ENCODE data around the gene RINL.

RINL gene, protein sequence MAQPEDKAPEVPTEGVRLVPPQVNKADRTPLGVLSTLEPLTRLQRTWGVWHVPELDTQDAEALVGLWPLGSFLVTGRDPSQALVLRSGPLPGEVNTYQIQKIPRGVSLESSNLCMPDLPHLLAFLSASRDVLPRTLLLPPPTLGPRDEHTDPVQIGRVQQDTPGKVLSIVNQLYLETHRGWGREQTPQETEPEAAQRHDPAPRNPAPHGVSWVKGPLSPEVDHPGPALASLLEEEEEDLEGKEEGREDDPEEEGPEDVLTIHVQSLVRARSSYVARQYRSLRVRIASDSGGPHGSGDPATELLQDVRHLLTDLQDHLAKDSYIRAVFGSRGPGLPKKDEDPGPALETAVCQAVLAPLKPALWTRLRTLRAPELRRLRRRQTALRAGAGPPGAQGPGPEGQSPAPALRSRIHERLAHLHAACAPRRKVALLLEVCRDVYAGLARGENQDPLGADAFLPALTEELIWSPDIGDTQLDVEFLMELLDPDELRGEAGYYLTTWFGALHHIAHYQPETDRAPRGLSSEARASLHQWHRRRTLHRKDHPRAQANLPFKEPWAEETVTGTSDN

DNA sequence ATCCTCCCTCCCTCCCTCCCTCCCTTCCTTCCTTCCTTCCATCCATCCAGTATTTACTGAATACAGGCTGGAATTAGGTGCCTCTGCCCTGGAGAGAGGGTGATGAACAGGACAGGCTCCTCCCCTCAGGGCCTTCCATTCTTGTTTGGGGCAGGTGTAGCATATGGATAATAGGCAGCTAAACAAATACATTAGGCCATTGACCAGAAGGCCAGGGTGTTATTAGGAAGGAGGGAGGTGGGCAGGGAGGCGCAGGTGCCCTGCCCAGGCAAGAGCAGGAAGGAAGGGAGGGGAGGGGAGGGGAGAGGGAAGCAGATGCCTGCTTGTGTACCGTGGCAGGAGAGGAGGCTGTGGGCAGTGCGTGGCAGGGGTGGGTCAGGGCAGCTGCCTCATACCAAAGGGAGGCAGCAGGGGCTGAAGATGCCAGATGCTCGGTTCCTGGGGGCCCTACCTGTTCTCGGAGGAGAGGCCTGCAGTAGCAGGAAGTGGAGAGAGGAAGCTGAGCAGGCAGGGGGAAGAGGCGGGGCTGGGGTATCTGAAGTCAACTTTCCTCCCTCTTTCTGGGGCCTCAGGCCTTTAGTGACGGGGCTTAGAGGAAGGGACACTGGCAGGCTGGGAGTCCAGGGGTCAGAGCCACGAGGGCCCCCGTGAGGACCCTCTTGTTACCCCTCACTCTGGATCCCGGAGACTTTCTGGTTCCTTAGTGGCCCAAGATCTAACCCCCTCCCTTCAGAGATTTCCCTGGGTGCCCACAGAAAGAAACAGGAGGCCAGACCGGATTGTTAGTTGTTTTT lies at the start of gene RINL:
RINL (minus strand) TSS at position 495 of the 794 bp plus-strand sequence. CDS start 1,533 bp downstream, outside the sequence.
- DNase-seq = peak; percentile 60

DNA sequence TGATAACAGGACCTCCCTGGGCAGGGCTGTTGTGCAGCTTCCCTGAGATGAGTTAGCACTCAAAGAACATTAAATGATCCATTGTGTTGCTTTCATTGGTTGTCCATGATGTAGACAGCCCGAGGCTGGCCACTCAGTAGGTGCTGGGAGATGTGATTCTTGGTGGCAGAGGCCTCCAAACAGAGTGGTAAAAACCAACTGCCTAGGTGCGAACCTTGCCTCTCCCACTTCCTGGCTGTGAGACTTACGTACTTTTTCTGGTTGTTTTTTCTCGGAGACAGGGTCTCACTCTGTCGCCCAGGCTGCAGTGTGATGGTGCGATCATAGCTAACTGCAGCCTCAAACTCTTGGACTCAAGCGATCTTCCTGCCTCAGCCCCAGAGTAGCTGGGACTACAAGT lies 46.3 kb upstream of the RINL start:
- no peak for DNase-seq

DNA sequence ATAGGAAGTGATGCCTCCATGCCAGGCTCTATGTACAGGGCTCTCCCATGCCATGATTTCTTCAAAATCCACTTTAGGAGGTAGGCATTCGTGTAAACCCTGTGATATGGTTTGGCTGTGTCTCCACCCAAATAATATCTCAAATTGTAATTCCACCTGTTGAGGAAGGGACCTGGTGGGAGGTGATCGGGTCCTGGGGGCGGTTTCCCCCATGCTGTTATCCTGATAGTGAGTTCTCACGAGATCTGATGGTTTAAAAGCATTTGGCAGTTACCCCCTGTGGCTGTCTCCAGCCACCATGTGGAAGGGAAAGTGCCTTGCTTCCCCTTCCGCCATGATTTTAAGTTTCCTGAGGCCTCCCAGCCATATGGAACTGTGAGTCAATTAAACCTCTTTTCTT lies 44.4 kb upstream of the RINL start:
- no peak for DNase-seq

DNA sequence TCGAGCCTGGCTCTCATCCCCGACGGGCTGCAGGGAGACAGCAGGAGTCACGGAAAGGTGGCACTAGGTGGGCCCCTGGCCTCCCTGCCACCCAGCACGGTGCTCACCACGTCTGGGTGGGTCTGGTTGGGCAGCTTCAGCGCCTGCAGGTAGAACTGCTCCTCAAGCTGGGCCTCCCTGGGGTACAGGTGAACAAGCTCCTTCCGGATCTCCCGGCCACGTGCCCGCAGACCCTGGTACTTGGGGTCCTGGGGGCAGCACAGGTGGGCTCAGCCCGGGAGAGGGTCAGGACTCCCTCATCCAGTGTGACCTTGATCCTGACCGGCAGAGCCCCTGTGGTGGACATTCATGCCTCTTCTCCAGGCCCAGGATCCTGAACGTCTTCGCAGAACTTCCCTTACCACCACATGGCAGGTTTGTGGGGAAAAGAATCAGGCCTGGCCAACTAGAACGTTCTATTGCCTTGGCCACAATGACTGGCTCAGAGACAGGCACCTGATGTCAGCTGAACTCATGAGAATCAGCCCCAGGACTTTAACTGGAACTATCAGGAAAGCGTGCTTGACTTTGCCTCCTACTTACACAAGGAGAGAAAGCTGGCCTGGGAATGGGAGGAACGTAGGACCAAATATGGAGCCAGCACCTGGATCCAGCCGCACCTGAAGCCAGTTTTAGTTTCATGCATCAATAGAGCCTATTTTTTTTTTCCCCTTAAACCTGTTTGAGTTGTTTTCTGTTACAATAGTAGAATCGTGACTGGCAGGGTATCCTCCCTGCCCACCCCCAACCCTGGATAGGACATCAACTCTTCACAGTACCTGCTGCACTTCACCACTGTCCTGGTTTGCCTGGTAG lies 43.6 kb upstream of the RINL start:
- no peak for DNase-seq

DNA sequence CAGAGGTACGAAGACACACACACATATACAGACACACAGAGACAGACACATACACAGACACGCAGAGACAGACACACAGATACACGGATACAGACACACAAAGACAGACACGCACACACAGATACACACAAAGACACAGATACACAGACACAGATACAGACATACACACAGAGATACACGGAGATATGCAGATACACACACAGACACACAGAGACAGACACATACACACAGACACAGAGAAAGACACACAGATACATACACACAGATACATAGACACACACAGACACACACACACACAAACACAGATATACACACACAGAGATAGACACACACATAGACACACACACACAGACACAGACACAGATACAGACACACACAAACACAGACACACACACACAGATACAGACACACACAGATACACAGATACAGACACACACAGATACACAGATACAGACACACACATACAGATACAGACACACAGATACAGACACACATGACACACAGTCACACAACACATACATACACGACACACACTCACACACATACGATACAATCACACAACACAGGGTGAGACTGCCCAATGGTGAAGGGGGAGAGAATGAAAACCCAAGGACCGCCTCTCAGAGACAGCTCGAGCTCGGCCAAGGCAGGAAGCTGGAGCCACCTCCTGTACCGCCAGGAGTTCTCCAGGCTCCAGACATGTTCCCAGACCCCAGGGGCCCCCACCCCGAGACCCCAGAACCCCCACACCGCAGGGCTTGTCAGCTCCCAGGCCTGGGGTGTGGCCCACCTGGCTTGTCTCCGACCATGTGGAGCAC lies 42.7 kb upstream of the RINL start:
- no peak for DNase-seq

DNA sequence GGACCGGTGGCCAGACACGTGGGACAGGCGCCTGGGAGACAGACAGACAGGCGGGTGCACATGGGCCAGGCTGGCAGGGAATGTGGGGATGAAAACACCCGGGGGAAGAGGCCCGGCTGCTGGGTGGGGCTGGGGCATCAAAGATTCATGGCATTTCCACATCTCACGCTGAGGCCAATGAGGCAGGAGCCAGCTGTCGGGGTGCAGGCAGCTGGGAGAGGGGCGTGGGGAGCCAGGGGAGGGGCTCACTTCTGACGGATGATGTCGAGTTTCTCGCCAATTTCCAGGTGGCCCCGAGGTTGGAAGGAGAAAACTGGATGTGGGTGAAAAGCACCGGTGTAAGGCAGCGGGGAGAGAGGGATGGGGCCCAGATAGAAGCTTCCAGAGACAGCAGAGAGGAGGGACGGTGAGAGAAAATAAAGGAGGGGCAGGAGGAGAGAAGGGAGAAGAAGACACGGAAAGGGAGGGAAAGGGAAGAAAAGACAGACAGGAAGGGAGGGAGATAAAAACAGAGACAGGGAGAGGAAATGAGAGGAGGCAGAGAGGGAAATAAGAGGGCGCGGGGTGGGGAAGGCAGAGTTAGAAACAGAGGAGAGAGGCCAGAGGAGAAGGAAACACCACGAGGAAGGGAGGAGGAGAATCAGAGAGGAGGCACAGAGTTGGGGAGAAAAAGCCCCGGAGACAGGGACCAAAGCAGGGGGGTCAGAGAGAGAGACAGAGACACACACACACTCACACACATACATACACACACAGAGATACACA lies 41.9 kb upstream of the RINL start:
- no peak for DNase-seq

DNA sequence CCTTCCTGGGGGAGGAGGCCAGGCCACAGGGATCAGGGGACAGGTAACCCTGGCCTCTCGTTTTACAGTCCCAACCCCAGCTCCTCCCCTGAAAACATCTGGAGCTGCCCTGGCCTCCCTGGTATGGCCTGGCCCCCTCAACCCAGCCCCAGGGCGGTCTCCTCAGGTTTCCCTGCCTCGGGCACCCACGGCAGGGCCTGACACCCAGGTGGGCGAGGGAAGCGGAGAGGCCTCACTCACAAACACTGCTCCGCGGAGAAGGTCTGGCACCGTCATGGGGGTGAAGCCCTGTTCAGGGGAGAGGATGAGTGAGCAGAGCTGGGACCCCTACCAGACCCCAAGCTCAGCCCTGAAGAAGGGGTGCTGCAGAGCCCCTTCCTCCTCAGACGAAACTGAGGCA lies 40.5 kb upstream of the RINL start:
- DNase-seq = no peak

DNA sequence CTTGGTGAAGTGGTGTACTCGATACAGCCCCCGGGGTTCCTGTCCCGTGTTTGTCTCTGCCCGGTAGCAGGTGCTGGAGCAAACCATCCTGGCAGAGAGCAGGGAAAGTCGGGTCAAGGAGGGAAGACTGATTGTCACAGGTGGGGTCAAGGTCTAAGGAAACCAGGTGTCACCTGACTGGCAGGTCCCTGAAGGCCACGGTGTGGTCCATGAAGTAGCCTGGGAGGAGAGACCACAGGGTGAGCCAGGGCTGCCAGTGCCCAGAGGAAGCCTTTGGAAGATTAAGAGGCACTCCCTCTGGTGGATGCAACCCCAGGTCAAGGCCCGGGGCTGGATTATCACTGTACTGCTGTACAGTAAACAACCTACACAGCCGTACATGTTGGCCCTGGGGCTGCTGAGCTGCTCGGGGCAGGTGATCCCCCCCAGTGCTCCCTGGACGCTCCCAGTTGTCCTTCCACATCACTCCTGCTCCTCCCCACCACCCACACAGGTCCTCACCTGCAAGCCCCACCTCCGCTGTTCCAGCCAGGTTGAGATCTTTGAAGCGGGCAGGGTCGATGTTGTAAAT lies 39.9 kb upstream of the RINL start:
- DNase-seq = no peak

DNA sequence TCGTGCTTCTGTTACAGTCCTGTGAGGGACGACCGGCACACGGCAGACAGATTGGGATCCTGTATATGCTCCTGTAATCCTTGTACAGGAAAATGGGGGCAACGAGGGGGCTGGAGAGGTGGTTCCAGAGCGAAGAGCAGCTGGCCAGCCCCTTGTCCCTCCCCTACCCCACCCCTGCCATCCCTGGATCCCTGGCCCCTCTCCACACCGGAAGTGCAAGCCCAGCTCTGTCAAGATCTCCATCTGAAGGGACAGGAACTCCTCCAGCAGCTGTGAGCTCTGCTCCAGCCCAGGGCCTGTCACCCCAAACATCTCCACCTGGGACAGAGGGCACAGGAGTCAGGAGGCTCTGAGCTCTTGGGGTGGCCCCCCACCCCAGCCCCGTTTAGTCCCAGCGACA lies 39.4 kb upstream of the RINL start:
- no peak for DNase-seq

DNA sequence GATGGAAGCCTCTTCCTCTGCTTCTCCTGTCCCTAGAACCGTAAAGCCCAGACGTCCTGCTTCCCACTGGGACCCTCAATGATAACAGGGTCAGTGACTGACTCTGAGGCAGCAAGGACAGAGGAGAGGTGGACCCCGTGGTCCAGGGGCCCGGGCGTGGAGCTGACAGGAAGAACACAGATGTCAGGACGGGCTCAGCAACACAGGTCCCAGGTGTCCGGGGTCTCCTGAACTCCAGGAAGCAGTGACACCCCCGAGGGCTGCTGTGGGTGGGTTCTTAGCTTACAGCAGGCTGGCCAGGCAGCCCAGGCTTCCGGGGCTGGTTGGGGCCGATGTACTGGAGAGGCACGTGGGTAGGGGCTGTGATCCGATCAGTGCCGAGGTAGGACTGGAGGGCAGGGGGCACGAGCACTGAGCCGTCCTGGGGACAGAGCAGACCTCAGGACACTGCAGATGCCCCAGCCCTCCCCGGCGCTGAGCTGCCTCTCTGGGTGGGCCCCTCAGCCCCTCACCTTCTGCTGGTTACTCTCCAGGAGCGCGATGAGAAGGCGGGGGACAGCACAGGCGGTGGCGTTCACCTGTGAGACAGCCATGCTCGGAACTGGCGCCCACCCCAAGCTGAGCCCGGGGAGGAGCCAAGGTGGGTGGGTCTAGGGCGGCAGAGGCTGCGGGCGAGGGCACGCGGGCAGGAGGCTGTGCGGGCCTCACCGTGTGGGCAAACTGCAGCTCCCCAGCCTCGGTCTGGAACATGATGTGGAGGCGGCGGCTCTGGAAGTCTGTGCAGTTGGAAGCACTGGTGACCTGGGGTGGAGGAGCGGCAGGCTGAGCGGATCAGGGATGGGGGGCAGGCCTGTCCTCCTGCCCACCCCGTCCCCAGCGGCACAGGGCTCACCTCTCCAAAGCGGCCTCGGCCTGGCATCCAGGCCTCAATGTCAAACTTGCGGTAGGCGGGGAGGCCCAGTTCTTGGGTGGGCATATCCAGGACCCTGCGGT lies 37.5 kb upstream of the RINL start:
- no peak for DNase-seq

DNA sequence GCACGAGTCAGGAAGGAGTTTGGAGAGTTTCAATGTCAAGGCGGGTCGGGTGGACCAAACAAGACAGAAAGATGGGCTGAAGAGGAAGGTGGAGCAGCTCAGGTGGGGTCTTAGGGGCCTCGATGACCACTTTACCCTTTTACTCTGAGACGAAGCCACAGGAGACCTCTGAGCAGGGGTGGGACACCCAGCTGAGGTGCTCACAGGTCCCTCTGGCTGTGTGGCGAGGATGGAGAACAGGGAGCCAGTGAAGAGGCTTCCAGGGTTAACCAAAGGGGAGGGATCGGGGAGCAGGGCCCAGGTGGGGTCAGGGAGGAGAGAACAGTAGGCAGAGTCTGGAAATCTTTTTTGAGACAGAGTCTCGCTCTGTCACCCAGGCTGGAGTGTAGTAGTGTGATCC lies 35.9 kb upstream of the RINL start:
- no peak for DNase-seq

DNA sequence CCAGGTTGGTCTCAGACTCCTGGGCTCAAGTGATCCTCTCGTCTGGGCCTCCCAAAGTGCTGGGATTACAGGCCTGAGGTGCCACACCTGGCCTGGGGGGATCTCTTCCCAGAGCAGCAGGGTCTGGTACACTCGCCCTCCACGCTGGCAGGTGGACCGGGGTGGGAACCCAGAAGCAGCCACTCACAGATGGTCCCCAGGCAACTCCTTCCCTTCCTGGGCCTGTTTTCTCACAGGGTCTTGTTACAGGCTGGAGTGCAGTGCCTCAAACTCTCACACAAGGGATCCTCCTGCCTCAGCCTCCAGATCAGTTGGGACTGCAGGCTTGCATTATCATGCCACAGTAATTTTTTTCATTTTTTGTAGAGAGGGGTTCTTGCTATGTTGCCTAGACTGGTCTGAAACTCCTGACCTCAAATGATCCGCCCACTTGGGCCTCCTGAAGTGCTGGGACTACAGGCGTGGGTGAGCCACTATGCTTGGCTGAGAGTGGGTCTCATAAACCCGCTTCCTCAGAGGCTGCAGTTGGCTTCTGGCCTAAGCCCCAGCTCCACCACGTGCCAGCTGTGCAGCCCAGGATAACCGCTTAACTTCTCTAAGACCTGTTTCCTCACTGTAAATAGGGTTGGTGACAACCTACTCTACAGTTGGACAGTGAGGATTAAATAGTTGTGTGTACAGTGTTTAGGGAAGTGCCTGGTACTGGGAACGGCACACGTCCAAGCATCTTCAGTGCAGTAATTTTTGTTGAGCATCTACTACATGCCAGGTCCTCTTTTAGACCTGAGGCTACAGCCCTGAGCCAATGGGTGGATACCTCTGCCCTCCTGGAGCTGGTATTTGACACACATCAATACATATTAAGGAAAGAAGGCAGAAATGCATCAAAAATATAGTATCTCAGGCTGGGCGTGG lies 34.8 kb upstream of the RINL start:
- no peak for DNase-seq

DNA sequence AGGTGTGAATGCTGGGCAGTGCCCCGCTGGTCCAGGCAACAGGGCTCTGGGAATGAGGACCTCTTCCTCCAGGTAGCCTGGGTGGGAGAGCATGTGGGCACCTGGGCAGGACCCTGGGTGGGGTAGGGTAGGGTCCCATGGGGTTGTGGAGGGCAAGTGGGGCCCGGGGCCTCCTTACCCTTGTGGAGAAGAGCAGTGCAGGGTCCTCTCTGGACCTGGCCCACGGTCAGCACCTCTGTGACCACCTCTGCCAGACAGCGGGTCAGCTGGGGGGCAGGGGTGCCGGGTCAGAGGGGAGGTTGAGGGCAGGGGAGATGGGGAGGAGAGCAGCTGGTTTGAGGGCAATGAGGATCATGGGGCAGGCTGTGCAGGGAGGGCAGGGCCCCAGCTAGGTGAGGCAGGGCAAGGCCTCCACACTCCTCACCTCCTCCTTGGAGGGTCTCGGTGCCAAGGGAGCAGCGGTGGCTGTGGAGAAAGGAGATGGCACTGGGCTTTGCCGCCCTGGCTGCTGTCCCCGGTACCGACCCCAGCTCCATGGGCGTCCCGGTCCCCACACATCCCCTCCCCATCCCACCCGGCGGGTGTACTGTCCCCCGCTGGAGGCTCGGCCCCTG lies 33.4 kb upstream of the RINL start:
- DNase-seq = no peak

DNA sequence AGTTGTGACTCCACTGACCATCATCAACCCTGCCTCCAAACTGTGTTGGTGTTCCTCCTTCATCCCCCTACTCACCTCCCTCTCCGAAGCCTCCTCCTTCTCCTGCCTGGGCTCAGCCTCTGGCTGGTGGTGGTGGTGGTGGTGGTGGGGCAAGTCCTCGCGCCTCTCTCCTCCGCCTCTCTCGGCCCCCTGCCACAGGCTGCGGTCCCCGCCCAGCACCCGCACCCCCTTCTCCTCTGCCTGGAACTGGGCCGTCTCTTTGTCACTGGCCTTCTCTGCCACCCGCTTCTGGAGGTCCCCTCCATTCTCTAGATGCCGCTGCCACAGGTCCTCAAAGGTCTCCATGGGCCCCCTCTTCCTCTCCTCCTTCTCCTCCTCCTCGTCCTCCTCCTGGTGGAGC lies 32.4 kb upstream of the RINL start:
- no peak for DNase-seq

DNA sequence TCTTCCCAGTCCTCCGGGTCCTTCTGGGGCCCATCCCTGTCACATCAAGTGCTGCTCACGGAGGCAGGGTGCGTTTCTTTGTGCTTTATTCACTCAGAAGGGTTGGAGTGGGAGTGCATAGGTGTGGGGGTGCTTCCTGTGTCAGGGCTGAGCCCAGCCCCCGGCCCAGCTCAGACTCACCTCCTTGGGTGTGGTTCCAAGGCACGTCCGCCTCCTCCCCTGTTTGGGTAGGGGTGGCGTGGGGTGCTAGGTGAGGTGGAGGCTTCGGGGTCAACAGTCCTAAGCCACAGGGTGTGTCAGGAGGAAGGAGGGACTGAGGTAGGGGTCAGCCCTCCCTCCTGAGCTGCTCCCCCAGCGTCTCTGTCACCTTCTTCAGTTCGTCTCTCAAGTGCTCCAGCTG lies 30.8 kb upstream of the RINL start:
- DNase-seq = no peak

DNA sequence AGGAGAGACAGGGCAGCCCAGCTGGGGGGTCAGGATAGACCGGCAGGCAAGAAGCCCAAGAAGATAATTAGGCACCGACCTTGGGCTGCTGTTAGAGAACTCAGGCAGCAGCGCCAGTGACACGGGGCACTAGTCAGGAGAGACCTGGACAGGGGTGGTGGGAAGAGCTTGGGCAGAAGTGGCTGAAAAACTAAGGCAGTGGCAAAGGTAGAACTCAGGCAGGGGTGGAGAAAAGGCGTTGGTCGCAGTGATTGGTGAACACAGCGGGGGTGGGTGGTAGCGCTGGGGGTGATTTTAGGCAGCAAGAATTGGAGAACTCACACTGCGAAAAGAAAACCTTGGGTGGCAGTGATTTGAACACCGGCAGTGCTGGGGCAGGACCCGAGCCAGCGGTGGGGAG lies 29.6 kb upstream of the RINL start:
- DNase-seq = no peak

DNA sequence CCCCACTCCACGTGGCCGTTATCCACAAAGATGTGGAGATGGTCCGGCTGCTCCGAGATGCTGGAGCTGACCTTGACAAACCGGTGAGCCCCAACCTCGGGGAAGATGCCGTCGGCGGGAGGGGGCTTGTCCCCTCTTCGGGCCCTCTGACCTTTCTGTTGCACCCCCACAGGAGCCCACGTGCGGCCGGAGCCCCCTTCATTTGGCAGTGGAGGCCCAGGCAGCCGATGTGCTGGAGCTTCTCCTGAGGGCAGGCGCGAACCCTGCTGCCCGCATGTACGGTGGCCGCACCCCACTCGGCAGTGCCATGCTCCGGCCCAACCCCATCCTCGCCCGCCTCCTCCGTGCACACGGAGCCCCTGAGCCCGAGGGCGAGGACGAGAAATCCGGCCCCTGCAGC lies 29.2 kb upstream of the RINL start:
- DNase-seq = no peak

DNA sequence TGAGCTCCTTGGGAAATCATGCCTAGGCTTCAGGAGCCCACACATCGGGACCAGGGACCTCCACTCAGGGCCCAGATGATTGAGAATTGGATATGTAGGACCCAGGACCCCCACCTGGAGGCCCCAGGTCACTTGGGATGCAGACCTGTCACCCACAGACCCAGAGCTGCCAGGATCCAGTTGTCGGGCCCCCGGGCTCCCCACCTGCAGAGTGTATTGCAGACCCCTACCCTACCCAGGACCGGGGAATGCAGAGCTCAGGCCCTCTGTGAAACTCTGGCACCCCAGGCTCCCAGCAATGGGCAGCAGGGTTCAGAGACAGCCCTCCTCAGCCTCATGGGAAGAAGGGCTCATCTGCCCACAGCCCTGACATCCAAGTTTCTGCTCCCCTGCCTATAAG lies 27.5 kb upstream of the RINL start:
- DNase-seq = no peak

Data from NCI-H1092 (cell line).